ENCODE measurements around the gene CCDC27. TPM values are rescaled to one million over a fixed set of nuclear protein-coding genes. Genes with fewer than 3 reads are reported as not detected.

The CCDC27 gene
- total RNA-seq, 1 donor from 2014 or later = not detected

DNA sequence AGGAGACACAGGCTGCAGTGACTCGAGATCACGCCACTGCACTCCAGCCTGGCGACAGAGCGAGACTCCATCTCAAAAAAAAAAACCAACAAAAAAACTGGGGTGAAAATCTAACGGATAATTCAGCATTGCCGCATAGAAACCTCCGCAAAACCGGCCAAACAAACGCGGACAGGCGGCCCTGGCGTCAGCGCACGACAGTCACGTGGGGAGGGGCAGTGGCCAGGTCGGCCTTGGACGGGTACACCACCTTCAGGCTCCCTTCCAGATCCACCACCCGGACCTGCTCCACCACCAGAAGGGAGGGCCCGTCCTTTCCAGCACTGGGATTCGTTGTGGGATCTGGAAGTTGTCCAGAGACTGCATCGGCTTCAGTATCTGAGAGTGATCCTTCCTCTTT is 28.7 kb downstream of the CCDC27 start:
- no peak overlapping the region for H3K4me3 ChIP-seq (ENCODE audit: insufficient read depth, low read depth, low read length)
- no peak overlapping the region for H3K4me2 ChIP-seq (ENCODE audit: low read length)
- H2AFZ ChIP-seq (ENCODE audit: low read depth, low read length) = no peak overlapping the region
- H3K79me2 ChIP-seq (ENCODE audit: insufficient read depth, low read length) = no peaks in the 10 kb centered on the region
- peaks cover 20% of the 10 kb centered on the region for H4K20me1 ChIP-seq (ENCODE audit: insufficient read depth, low read length)
- FAIRE-seq (no peak), DNase-seq (ENCODE audit: low read depth) (no peak)
- H3K27me3 Mint-ChIP-seq (ENCODE audit: low read depth, unreplicated experiment) = no peaks in the 10 kb centered on the region
- peaks cover 13% of the 10 kb centered on the region for H3K36me3 Mint-ChIP-seq (ENCODE audit: low read depth, unreplicated experiment)
- TF ChIP-seq EZH2 (IDR thresholded peaks at IDR 0.05; ENCODE audit: insufficient read depth, low read length) (no peak), CTCF (IDR thresholded peaks at IDR 0.05; ENCODE audit: insufficient read depth, low read depth, low read length) (no peak)
- H3K4me1 ChIP-seq (ENCODE audit: insufficient read depth, low read length) = peaks cover under 1% of the 10 kb centered on the region
- no peaks in the 10 kb centered on the region for H3K4me1 Mint-ChIP-seq (ENCODE audit: low read depth, unreplicated experiment)
- H3K36me3 ChIP-seq (ENCODE audit: insufficient read depth, low read length) = peaks cover 25% of the 10 kb centered on the region
- no peaks in the 10 kb centered on the region for H3K9me3 ChIP-seq (ENCODE audit: insufficient read depth, low read depth, low read length)
- no peak overlapping the region for H3K9ac ChIP-seq (ENCODE audit: low read length)
- H3K4me3 Mint-ChIP-seq (ENCODE audit: unreplicated experiment) = no peak overlapping the region
- no peaks in the 10 kb centered on the region for H3K9me3 Mint-ChIP-seq (ENCODE audit: unreplicated experiment)
- H3K27ac ChIP-seq (ENCODE audit: low read depth, low read length) = no peak overlapping the region
- H3K27ac Mint-ChIP-seq (ENCODE audit: unreplicated experiment) = no peak overlapping the region
- H3K27me3 ChIP-seq (ENCODE audit: insufficient read depth, low read length) = no peaks in the 10 kb centered on the region

DNA sequence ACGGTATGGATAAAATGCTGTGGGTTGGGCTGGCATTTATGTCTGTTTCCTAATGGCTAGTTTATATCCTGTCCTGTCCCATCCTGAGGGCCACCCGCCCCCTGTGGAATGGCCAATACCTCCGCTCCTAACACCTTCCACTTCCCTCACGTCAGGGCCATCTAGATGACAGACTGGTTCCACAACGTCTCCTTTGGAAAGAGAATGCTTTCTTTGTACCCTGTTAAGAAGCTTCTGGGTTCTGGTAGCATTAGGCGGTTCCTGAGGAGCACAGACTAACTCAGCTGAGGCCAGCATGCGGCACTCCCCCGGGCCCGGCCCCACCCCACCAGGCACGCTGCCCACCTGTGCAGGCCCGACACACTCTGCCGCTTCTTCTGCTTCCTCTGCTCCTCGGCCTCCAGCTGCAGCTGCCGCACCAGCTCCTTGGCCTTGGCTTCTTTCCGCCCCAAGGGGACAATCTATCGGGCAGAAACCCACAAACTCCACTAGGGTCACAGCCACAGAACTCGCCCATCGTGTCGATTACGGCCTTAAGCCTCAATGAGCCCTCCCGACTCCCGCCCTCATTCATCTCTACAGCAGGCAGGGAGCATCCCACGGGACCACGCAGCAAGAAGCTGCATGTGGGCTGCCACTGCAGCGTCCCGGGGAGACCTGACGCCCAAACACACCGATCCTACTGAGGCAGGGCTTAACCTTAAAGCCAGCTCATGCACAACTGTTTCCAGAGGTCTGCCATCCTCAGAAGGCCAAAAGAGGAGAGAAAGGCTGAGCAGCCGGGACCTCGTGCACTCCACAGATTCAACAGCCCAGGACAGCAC is 31.6 kb downstream of the CCDC27 start:
- DNase-seq (ENCODE audit: low read depth) = no peak
- Histone ChIP-seq H3K4me3 (ENCODE audit: insufficient read depth, low read depth, low read length) (no peak overlapping the region), H3K4me2 (ENCODE audit: low read length) (no peak overlapping the region), H2AFZ (ENCODE audit: low read depth, low read length) (no peak overlapping the region), H3K9ac (ENCODE audit: low read length) (no peak overlapping the region), H3K79me2 (ENCODE audit: insufficient read depth, low read length) (peaks cover 17% of the 10 kb centered on the region), H3K9me3 (ENCODE audit: insufficient read depth, low read depth, low read length) (no peaks in the 10 kb centered on the region), H4K20me1 (ENCODE audit: insufficient read depth, low read length) (peaks cover 42% of the 10 kb centered on the region), H3K27ac (ENCODE audit: low read depth, low read length) (no peak overlapping the region), H3K27me3 (ENCODE audit: insufficient read depth, low read length) (no peaks in the 10 kb centered on the region), H3K36me3 (ENCODE audit: insufficient read depth, low read length) (peaks cover 25% of the 10 kb centered on the region), H3K4me1 (ENCODE audit: insufficient read depth, low read length) (no peaks in the 10 kb centered on the region)
- no peak for FAIRE-seq
- H3K4me3 Mint-ChIP-seq (ENCODE audit: unreplicated experiment) = no peak overlapping the region
- peaks cover 23% of the 10 kb centered on the region for H3K36me3 Mint-ChIP-seq (ENCODE audit: low read depth, unreplicated experiment)
- no peaks in the 10 kb centered on the region for H3K27me3 Mint-ChIP-seq (ENCODE audit: low read depth, unreplicated experiment)
- no peak overlapping the region for H3K27ac Mint-ChIP-seq (ENCODE audit: unreplicated experiment)
- H3K4me1 Mint-ChIP-seq (ENCODE audit: low read depth, unreplicated experiment) = peaks cover 4% of the 10 kb centered on the region
- TF ChIP-seq EZH2 (IDR thresholded peaks at IDR 0.05; ENCODE audit: insufficient read depth, low read length) (no peak), CTCF (IDR thresholded peaks at IDR 0.05; ENCODE audit: insufficient read depth, low read depth, low read length) (no peak)
- no peaks in the 10 kb centered on the region for H3K9me3 Mint-ChIP-seq (ENCODE audit: unreplicated experiment)

GRCh38 chr1:3785045-3785444 is 32.8 kb downstream of the CCDC27 start:
- Mint-ChIP-seq H3K4me1 (ENCODE audit: low read depth, unreplicated experiment) (peaks cover 7% of the 10 kb centered on the region), H3K27me3 (ENCODE audit: low read depth, unreplicated experiment) (no peaks in the 10 kb centered on the region), H3K27ac (ENCODE audit: unreplicated experiment) (no peak overlapping the region), H3K4me3 (ENCODE audit: unreplicated experiment) (no peak overlapping the region), H3K9me3 (ENCODE audit: unreplicated experiment) (no peaks in the 10 kb centered on the region), H3K36me3 (ENCODE audit: low read depth, unreplicated experiment) (peaks cover 19% of the 10 kb centered on the region)
- Histone ChIP-seq H3K27ac (ENCODE audit: low read depth, low read length) (no peak overlapping the region), H3K9ac (ENCODE audit: low read length) (no peak overlapping the region), H4K20me1 (ENCODE audit: insufficient read depth, low read length) (peaks cover 51% of the 10 kb centered on the region), H2AFZ (ENCODE audit: low read depth, low read length) (no peak overlapping the region), H3K79me2 (ENCODE audit: insufficient read depth, low read length) (peaks cover 29% of the 10 kb centered on the region), H3K4me3 (ENCODE audit: insufficient read depth, low read depth, low read length) (no peak overlapping the region), H3K36me3 (ENCODE audit: insufficient read depth, low read length) (peaks cover 21% of the 10 kb centered on the region), H3K9me3 (ENCODE audit: insufficient read depth, low read depth, low read length) (no peaks in the 10 kb centered on the region), H3K4me1 (ENCODE audit: insufficient read depth, low read length) (no peaks in the 10 kb centered on the region), H3K4me2 (ENCODE audit: low read length) (no peak overlapping the region), H3K27me3 (ENCODE audit: insufficient read depth, low read length) (no peaks in the 10 kb centered on the region)
- DNase-seq (ENCODE audit: low read depth) (no peak), FAIRE-seq (no peak)
- no peak for TF ChIP-seq CTCF (IDR thresholded peaks at IDR 0.05; ENCODE audit: insufficient read depth, low read depth, low read length)
- no peak for TF ChIP-seq EZH2 (IDR thresholded peaks at IDR 0.05; ENCODE audit: insufficient read depth, low read length)
